EL (cell line): ENCODE measurements around the gene OR2T5.
"Not testable (repeated sequence)": the region's sequence is repeated elsewhere in the genome, so short reads cannot be mapped to it uniquely, and the experiment has no call there.

Experiments
- DNase-seq: peaks from one replicate; pipeline ENCODE4 v3.0.0-alpha.2; 2016

Gene OR2T5, protein sequence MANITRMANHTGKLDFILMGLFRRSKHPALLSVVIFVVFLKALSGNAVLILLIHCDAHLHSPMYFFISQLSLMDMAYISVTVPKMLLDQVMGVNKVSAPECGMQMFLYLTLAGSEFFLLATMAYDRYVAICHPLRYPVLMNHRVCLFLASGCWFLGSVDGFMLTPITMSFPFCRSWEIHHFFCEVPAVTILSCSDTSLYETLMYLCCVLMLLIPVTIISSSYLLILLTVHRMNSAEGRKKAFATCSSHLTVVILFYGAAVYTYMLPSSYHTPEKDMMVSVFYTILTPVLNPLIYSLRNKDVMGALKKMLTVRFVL

DNA sequence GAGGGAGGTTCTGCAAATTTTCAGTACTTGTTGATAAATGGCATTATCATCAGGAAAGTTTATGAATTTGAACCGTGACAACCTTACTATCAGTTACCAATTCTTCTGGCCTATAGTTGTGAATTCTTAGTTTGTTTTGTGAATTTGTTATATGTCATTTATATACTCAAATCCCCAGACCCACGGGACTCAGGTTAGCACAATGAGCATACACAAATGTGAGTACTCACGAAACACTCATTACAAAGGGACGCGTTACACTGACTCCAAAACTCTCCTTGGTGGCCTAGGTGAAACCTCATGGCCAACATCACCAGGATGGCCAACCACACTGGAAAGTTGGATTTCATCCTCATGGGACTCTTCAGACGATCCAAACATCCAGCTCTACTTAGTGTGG, at the start of gene OR2T5:
Gene OR2T5 (plus strand): TSS at position 301 of the 400 bp plus-strand sequence. CDS start 0 bp downstream, at position 301.
- not testable (repeated sequence) for DNase-seq

DNA sequence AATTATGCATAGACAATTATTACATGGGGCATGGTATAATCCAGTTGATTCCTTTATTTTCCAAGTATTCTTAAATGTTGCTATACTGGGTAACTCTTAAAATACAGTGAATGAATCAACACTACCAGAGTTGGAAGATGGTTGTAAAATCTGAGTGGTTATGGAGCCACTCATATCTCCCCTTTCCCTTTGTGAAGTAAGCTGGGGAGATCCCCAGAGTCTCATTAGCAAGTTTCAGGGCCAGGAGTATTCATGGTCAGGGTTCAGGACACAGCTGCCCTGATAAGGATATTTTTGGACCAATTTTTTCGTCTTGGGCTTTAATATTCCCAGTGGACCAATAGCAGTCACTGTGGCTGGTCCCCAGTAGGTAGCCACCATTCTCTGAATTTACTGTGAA, 49.7 kb upstream of the OR2T5 start:
- not testable (repeated sequence) for DNase-seq

DNA sequence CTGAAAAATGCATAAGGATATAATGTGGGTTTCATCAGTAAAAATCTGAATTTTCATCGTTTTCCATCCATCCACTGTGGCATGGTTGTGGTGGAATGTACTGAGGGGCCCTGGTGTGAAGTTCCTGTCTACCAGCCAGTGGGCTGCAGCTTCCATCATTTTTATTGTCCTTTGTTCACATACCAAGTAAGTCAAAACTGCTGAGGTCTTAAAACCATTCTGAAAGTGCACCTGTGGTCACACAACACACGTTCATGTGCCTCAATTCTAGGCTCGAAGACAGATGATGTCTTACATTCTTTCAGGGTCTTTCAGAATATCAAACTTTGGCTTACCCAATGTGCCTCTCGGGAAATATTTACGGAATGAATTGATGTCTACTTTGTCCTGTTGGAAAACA, 49.1 kb upstream of the OR2T5 start:
- DNase-seq: not testable (repeated sequence)

DNA sequence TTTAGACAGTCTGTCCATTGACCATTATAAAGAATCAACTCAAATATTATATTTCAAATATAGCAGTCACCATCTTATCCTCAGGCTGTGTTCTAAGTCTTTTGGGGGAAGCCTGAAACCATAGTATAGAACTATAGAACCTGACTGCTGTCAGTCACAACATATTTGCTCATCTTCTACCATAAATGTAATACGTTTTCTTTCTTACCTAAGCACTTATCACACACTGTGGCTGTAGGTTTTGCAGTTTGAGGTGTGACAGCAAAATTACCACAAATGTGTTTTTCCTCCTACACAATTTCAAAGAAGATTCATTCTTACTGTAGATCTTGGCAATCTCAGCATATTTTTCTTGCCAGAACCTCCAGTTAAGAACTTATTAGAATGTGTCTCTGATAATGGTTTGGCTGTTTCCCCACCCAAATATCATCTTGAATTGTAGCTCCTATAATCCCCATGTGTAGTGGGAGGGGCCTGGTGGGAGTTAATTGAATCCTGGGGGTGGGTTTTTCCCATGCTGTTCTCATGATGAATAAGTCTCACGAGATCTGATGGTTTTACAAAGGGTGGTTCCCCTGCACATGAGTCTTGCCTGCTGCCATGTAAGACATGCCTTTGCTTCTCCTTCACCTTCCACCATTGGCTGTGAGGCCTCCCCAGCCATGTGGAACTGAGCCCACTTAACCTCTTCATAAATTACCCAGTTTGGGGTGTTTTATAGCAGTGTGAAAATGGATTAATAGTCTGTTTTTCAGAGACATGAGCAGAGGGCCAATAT, 45.7 kb upstream of the OR2T5 start:
- not testable (repeated sequence) for DNase-seq

DNA sequence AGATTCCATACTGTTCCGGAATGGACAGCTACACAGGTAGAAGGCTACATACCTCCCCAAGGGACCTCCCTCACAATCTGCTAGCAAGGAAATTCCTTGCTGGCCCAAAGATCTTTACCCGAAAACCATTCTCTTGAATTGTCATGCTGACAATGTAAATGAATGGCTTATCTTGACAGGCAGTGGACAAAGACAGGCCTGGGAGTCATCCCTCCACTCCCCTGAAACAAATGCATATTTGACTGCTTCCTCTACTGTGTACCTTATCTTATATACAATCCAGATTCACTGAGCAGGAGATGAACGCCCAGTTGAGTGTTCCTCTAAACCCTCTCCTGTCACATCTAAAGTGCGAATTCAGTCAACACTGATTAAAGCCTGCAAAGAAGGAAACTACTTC, 43.8 kb upstream of the OR2T5 start:
- not testable (repeated sequence) for DNase-seq

DNA sequence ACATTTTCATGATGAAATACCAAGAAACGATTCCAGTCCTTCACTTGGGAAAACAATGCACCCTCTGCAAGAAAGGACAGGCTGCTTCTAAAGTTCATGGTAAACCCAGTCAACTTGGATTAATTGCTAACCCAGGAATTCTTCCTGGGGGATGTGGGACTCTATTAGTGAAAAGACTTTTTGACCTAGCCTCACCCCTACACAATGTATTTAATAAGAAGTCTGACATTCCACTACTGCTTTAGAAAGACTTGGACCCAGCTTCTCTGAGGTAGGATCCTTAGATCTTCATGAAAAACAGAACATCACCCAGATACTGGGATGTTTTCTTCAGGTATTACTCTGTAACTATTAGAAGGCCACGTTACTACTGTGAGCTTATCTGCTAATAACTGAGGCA, 43.0 kb upstream of the OR2T5 start, which contains the start of gene OR2T2:
Gene OR2T2 (plus strand): TSS at position 239 of the 400 bp plus-strand sequence. CDS start 7,161 bp downstream, outside the sequence.
- DNase-seq: not testable (repeated sequence)

DNA sequence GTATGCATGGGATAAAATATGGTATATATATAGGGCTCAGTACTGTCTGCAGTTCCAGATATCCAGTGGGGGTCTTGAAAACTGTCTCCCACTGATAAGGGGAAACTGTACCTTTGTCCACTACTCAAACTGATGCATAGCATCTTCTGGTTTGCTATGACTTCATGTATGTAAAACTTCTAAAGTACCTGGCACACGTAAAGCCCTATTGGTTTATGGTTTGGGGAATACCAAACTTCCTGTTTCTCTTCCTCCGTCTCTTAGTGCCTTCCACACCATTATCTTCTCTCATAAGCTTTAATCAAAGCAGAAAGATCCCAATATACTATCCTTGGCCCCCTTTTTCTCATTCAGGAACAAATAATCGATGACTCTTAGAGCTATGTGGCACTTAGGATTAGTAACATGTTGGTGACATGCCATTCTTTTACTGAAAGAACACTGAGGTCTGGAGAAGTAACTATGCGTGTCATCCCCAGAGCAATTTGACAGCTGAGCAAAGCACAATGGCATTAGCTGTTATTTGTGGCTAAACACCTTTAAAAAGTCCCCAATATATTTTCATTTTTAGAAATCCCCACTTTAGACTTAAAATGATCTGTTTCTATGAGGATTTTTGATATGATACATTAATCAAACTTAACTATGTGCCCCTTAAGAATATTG, 39.8 kb upstream of the OR2T5 start:
- DNase-seq: not testable (repeated sequence)

DNA sequence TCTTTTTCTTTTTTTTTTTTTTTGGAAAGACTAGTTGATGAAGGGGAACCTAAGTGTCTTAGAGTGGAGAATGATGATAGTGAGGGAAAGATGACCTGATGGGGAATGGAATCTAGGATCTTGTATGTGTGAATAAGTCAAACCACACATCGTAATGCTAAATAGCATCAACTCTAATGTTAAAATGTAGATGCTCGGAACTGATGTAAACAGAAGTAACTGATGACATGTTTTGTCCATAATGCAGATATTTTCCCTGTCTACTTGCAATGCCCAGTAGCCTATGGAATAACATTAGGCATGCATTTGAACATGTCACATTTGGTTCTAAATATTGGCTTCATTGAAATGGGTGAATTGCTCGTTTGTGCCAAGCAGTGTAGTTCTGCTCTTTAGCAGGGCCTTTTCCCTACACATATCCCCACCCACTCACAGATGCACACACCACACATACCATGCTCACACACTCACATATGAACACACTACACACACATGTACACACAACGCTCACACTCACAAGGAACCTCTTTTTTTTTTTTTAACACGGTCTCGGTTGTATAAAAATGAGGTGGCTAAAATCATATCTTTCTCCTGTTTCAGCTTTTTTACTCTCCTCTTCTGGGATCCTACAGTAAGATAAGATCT, 38.4 kb upstream of the OR2T5 start:
- DNase-seq: not testable (repeated sequence)

DNA sequence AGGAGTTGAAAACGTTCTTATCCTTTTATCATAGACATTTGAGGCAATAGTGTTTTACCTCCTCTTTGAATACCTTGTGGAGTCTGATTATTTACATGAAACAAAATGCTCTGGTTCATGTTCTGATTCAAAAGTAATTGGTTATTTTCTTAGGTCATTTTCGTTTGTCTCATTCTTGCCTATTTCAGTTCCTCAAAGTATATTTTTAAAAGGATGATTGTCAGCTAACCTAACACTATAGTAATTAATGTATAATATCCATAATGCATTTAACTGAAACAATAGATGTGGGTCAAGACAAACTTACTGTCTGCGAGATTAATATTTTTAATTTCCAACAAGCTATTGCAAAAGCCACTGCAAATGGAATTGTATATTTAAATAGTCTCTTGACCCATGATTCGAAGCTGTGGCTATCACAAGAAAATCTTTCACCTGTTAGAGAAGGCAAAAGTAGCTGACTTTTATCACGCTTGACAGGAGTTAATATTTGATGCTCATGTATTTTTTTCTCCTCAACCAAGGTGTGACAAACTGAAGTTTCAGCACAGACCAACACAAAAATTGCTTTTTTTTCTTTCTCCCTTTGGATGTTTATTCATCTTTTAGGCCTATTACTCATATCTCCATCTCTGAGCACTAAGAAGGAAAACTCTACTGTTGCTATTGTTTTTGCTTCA, 37.8 kb upstream of the OR2T5 start:
- DNase-seq: not testable (repeated sequence)

DNA sequence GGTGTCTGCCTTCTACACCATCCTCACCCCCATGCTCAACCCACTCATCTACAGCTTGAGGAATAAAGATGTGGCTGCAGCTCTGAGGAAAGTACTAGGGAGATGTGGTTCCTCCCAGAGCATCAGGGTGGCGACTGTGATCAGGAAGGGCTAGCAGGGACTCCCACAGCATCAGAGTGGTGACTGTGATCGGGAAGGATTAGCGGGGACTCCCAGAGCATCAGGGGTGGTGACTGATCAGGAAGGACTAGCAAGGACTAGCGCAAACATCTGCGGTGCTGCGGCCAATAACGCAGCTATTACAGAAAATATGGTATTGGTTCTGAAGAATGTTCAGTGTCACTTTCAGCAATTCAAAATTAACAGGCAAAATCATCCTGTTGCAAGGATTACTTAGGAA, 34.8 kb upstream of the OR2T5 start:
- DNase-seq: not testable (repeated sequence)

DNA sequence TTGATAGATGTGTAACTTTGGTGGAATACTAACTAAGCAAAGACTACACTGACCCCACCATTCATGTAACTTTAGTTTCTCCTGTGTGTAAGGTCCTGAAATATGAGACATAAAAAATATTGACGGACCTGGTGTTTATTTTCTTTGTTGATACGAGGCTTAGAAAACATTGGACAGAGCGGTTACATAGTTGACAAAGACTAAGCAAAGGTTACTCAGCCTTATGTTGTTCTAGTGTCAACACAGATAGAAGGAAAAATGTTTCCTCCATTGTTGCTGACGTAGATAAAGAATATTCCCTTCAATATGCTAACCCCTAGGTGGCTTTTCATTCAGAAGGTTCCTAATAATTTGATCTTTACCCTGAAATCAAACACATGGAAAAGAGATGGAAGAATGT, 33.3 kb upstream of the OR2T5 start:
- DNase-seq: not testable (repeated sequence)

DNA sequence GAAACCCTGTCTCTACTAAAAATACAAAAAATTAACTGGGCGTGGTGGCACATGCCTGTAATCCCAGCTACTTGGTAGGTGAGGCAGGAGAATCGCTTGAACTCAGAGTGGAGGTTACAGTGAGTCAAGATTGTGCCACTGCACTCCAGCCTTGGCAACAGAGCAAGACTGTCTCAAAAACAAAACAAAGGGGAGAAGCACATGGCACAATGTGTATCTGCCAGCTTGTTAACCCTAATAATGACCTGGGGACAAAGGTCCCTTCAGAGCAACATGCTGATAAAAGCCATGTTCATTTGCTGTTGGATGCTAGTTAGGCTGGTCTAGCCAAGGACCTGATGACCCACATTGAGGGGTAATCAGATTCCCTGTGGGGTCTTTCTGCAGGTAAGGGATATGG, 31.8 kb upstream of the OR2T5 start:
- not testable (repeated sequence) for DNase-seq

DNA sequence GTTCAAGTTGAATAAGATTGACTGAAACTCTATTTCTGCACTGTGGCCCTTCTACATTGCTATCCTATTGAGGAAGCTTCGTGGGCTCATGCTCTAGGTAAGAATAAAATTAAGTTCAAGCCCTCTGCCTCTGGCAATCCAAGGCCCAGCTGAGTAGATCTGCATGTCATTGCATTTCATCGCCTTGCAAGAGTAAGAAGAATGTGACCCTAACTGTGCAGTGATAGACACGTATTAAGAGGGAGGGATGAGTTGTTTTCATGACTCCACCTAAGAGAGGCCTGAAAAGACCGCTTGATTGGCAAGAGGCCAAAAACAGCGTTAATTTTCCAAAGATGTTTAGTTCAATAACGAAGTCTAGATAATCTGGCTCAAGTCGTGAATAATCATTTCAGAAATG, 29.3 kb upstream of the OR2T5 start:
- DNase-seq: not testable (repeated sequence)

DNA sequence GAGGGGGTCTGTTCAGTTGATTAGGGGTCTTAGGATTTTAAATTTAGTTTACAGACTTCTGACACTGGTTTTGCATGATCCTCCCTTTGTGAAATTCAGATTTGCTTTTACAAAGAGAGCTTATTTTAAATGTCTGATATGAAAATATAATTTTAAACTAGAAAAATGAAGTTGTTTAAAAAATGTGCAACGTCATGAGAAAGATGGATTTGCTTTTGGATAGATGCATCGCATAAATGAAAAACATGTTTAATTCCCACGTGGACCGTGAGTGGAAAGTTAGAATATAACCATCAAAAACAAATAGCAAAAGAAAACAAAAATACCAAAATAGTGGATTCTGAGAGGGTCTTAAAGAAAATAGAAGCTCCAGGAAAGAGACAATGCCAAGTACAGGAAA, 17.2 kb upstream of the OR2T5 start:
- no peak for DNase-seq

DNA sequence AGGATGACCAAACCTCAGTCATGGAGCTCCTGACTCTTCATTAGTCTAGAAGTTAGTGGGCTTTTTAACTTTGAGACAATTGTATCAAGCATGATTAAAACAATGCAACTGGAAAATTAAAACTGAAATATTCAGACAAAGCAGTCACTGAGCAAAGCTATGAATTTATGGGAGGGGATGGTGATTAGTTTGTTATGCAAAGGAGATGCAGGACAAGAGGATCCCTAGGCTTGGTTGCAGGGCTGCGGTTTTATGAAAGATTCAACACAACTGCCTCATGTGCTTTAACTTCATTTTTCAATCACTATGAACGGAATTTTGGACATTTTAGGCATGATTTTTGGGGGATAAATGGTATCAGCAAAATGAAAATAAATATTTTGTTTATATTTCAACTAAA, 16.3 kb upstream of the OR2T5 start:
- not testable (repeated sequence) for DNase-seq

DNA sequence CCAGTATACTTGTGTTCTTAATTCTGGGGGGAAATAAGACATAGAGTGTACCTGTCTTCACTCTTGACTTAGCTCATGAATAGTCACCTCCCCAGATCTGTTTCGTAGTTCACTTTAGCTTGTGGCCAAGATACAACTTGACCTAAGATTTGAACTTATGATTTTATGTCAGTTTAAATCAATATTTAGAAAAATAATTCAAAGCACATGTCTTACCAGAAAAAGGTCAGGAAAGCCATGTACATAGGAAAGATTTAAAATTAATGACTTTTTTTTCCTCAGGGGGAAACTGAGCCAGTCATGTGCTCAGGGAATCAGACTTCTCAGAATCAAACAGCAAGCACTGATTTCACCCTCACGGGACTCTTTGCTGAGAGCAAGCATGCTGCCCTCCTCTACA, 15.3 kb upstream of the OR2T5 start, which contains the start of gene OR2T3:
Gene OR2T3 (plus strand): TSS at position 301 of the 400 bp plus-strand sequence. CDS start 0 bp downstream, at position 301.
- DNase-seq: not testable (repeated sequence)

DNA sequence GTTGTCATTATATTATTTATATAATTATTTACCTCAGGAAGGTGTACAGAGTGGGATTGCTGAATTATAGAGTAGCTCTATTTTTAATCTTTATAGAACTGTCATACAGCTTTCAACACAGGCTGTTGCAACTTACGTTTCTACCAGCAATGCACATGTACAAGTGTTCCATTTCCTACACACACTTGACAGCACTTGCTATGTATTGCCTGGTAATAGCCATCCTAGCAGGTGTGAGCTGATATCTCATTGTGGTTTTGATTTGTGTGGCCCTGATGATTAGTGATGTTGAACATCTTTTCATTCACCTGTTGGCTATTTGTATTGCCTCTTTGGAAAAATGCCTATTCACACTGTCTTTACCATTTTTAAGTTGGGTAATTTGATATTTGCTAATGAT, 12.7 kb upstream of the OR2T5 start:
- not testable (repeated sequence) for DNase-seq

DNA sequence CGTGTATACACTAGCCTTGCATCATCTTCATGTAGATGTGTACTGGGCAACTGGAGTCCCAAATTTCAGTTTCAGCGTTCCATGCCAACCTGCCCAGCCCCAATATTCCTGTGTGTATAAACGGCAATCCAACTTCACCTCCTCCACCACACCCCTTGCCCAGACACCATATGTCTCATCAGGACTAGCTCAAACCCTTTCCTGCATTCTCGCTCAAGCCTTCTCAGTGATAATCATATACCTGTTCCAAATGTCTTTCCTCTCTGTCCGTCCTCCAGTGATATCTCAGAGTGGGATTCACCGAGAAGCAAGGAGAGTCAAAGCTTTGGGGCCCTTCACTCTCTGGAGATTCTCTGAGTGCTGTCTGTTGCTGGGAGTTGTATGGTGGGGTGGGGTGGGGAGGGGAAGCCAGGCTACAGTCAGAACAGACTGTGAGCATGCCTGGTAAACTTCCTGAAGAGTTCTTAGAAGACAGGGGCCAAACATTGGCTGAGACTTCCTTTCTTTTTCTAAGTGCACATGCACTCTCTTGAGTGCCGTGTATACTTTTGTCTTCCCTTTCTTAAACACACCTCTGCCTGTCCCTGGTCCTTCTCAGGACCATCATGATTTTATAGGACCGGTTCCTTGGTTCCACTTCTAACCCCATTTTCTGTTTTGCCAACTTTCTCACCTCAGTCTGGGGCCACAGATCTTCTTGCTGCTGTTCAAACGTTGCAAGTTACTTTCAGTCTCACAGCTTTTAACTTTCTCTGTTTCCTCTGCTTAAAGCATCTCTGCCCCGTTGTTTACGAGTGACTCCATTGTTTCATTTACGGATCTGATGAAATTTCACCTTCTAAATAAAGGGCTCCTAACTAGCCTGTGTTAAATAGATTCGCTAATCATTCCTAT, 6.5 kb upstream of the OR2T5 start:
- not testable (repeated sequence) for DNase-seq

DNA sequence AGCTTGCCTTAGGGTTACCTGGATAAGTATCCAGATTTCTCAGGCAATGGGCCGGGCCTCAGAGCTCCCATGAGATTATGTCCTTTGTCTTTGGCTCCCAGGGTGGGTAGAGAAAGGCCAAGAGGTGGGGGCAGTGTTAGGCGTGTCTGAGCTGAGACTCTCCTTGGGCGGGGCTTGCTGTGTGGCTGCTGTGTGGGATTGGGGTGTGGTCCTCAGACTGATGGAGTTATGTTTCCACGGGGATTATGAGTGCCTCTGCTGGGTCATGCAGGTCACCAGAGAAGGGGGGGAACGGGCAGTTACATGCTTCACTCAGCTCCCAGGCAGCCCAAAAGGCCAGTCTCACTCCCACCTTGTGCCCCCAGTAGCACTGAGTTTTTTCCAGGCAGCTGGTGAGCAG, 8.3 kb downstream of the OR2T5 start:
- DNase-seq: not testable (repeated sequence)

DNA sequence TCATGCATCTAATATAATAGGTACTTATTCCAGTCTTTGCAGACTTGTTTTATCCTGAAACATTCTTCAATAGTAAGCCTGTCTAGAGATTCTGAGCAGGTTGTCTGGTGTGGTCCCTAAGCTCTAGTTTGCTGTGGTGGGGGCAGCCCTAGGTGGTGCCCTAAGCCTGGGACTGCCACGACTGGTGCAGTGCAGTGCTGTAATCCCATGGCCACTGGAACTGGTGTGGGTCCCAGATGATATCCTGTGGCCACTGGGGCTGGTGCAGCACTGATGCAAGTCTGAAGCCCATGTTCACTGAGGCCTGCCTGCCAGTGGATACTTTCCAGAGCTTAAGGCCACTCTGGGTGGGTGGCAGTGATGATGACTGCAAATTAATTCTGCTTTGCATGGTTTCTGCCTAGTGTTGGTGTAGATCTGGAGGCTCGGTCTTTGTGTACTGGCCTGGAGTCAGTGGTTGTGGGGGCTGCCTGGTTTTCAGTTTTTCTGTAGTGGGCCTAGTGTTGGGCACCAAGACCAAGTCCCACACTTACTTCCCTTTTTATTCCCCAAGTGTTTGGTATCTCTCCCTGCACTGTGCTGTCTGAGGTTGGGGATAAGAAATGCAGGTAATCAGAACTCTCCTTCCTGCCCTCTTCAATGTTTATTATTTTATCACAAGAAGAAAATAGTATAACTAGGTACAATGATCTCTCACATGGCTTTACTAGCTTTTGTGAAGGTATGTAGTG, 12.1 kb downstream of the OR2T5 start:
- DNase-seq: not testable (repeated sequence)
